Stimulated activated CD8-positive, alpha-beta memory T cell treated with anti-CD3 and anti-CD28 coated beads, Interleukin-15, amount 100 ng/mL, for 1 hour (primary cell): ENCODE results near the gene ADGRL1.

Source experiments
- DNase-seq: peaks from one replicate; pipeline ENCODE4 v3.0.0-alpha.2; 2020; ENCODE audit warnings: low read depth

Gene ADGRL1

GRCh38 chr19:14138576-14139265 lies 67.2 kb downstream of the ADGRL1 start:
- no peak for DNase-seq

GRCh38 chr19:14136509-14137281 lies 69.3 kb downstream of the ADGRL1 start, which contains the start of gene ASF1B:
Gene ASF1B, minus strand, starts transcription at chr19:14136589. Its CDS starts 133 bp downstream, at chr19:14136456.
- peak; percentile 88 for DNase-seq

- no peak for DNase-seq
These were observed 69.9 kb downstream of the ADGRL1 start for GRCh38 chr19:14135985-14136508.

GRCh38 chr19:14135355-14135754 lies 70.6 kb downstream of the ADGRL1 start:
- DNase-seq = no peak

GRCh38 chr19:14127929-14128509 lies 78.0 kb downstream of the ADGRL1 start:
- DNase-seq = no peak

- DNase-seq = no peak
These were observed 78.8 kb downstream of the ADGRL1 start for GRCh38 chr19:14127176-14127575.

GRCh38 chr19:14122924-14123323 lies 83.0 kb downstream of the ADGRL1 start:
- DNase-seq = no peak

- DNase-seq = no peak
These were observed 85.5 kb downstream of the ADGRL1 start for GRCh38 chr19:14120497-14120780.

GRCh38 chr19:14119644-14120496 lies 86.1 kb downstream of the ADGRL1 start:
- DNase-seq = no peak

- no peak for DNase-seq
These were observed 86.8 kb downstream of the ADGRL1 start for GRCh38 chr19:14119146-14119545.

GRCh38 chr19:14118165-14119051 lies 87.6 kb downstream of the ADGRL1 start:
- DNase-seq = peak; percentile 4

- peak; percentile 93 for DNase-seq
These were observed 88.3 kb downstream of the ADGRL1 start, which contains the start of gene PRKACA for GRCh38 chr19:14117668-14118164. Gene PRKACA, minus strand, starts transcription at chr19:14117762. Its CDS starts 215 bp downstream, at chr19:14117547.

- DNase-seq = no peak
These were observed 88.9 kb downstream of the ADGRL1 start for GRCh38 chr19:14116918-14117578.

- DNase-seq = no peak
These were observed 89.4 kb downstream of the ADGRL1 start for GRCh38 chr19:14116525-14116917.

GRCh38 chr19:14115756-14116155 lies 90.2 kb downstream of the ADGRL1 start:
- DNase-seq = no peak

- peak; percentile 13 for DNase-seq
These were observed 91.1 kb downstream of the ADGRL1 start for GRCh38 chr19:14114854-14115253.

GRCh38 chr19:14114439-14114838 lies 91.5 kb downstream of the ADGRL1 start:
- DNase-seq = no peak

- no peak for DNase-seq
These were observed 92.1 kb downstream of the ADGRL1 start for GRCh38 chr19:14113762-14114414.

- DNase-seq = no peak
These were observed 93.1 kb downstream of the ADGRL1 start for GRCh38 chr19:14112809-14113385.
